Osteocyte (in vitro differentiated cells): ENCODE data around the gene CHAT. TPM values are rescaled to one million over a fixed set of nuclear protein-coding genes. Genes with fewer than 3 reads are reported as not detected.

ENCODE experiments used
- DNase-seq: peaks from one replicate; pipeline ENCODE4 v3.0.0; 2021; ENCODE audit warnings: mixed read lengths; ENCODE audit not compliant: unreplicated experiment; ENCODE audit errors: extremely low spot score
- H3K27ac Mint-ChIP-seq: one replicate; pipeline ENCODE4 v1.8.0; 2021; ENCODE audit warnings: mild to moderate bottlenecking, mixed read lengths; ENCODE audit not compliant: unreplicated experiment
- H3K27me3 Mint-ChIP-seq: one replicate; pipeline ENCODE4 v1.8.0; 2021; ENCODE audit warnings: mixed read lengths; ENCODE audit not compliant: unreplicated experiment
- H3K36me3 Mint-ChIP-seq: one replicate; pipeline ENCODE4 v1.8.0; 2021; ENCODE audit warnings: mixed read lengths; ENCODE audit not compliant: unreplicated experiment
- H3K4me1 Mint-ChIP-seq: one replicate; pipeline ENCODE4 v1.8.0; 2021; ENCODE audit warnings: mixed read lengths; ENCODE audit not compliant: unreplicated experiment
- H3K4me3 Mint-ChIP-seq: one replicate; pipeline ENCODE4 v1.8.0; 2021; ENCODE audit warnings: mild to moderate bottlenecking, moderate library complexity, mixed read lengths; ENCODE audit not compliant: unreplicated experiment
- H3K9me3 Mint-ChIP-seq: one replicate; pipeline ENCODE4 v1.8.0; 2021; ENCODE audit warnings: mixed read lengths; ENCODE audit not compliant: unreplicated experiment
- CTCF ChIP-seq: fragments of 200-600 bp; sonication (generic); IDR thresholded peaks from 2 replicates; pipeline ENCODE4 v1.5.0; 2021; ENCODE audit warnings: antibody characterized with exemption, mild to moderate bottlenecking, moderate library complexity
- total RNA-seq: library from RNA; stranded (reverse); gene quantifications from 2 replicates; pipeline ENCODE4 v1.2.1, GENCODE V29; 2021

CHAT gene
- total RNA-seq, 1 donor from 2014 or later = not detected

- DNase-seq = no peak
- H3K4me1 Mint-ChIP-seq = peaks cover 62% of the 10 kb centered on the region
- H3K27ac Mint-ChIP-seq = no peak overlapping the region
- H3K36me3 Mint-ChIP-seq = peaks cover 11% of the 10 kb centered on the region
- no peaks in the 10 kb centered on the region for H3K27me3 Mint-ChIP-seq
- H3K4me3 Mint-ChIP-seq = no peak overlapping the region
- peaks cover 13% of the 10 kb centered on the region for H3K9me3 Mint-ChIP-seq
- no peak for TF ChIP-seq CTCF
Observed at GRCh38 chr10:49571388-49571787, 42.4 kb upstream of the CHAT start.

GRCh38 chr10:49572594-49573114 is 41.2 kb upstream of the CHAT start:
- no peak for DNase-seq
- no peaks in the 10 kb centered on the region for H3K27me3 Mint-ChIP-seq
- TF ChIP-seq CTCF = no peak

GRCh38 chr10:49575489-49576072 is 38.3 kb upstream of the CHAT start:
- peaks cover 42% of the 10 kb centered on the region for H3K4me1 Mint-ChIP-seq
- no peak overlapping the region for H3K27ac Mint-ChIP-seq
- no peak overlapping the region for H3K4me3 Mint-ChIP-seq
- no peak for DNase-seq
- TF ChIP-seq CTCF = no peak
- H3K9me3 Mint-ChIP-seq = peaks cover 12% of the 10 kb centered on the region
- H3K36me3 Mint-ChIP-seq = no peaks in the 10 kb centered on the region
- H3K27me3 Mint-ChIP-seq = no peaks in the 10 kb centered on the region

More at GRCh38 chr10:49572594-49573114, 41.2 kb upstream of the CHAT start:
- H3K4me3 Mint-ChIP-seq = no peak overlapping the region
- peaks cover 53% of the 10 kb centered on the region for H3K4me1 Mint-ChIP-seq
- peaks cover 7% of the 10 kb centered on the region for H3K36me3 Mint-ChIP-seq
- peaks cover 5% of the 10 kb centered on the region for H3K9me3 Mint-ChIP-seq
- H3K27ac Mint-ChIP-seq = no peak overlapping the region

GRCh38 chr10:49577182-49577925 is 36.5 kb upstream of the CHAT start:
- no peak for TF ChIP-seq CTCF
- no peak for DNase-seq
- Mint-ChIP-seq H3K36me3 (no peaks in the 10 kb centered on the region), H3K4me3 (no peak overlapping the region), H3K27me3 (no peaks in the 10 kb centered on the region), H3K9me3 (peaks cover 13% of the 10 kb centered on the region), H3K4me1 (peaks cover 40% of the 10 kb centered on the region), H3K27ac (no peak overlapping the region)

- no peaks in the 10 kb centered on the region for H3K27me3 Mint-ChIP-seq
- no peak for TF ChIP-seq CTCF
- H3K4me1 Mint-ChIP-seq = peaks cover 39% of the 10 kb centered on the region
- no peaks in the 10 kb centered on the region for H3K36me3 Mint-ChIP-seq
- H3K4me3 Mint-ChIP-seq = no peak overlapping the region
- DNase-seq = no peak
- no peak overlapping the region for H3K27ac Mint-ChIP-seq
- peaks cover 13% of the 10 kb centered on the region for H3K9me3 Mint-ChIP-seq
Observed at GRCh38 chr10:49578392-49578791, 35.4 kb upstream of the CHAT start.
